Activated CD4-positive, alpha-beta T cell treated with anti-CD3 and anti-CD28 coated beads for 24 hours (primary cell): ENCODE measurements around the gene CYYR1.

Experiments used
- DNase-seq, 2 donors: peaks; one replicate each; pipeline ENCODE4 v3.0.0-alpha.2; 2020; ENCODE audit warnings: low read depth in 2 of 2

Gene CYYR1

GRCh38 chr21:26437326-26438009, 135.6 kb downstream of the CYYR1 start:
- DNase-seq: no peak

GRCh38 chr21:26433386-26433785, 139.7 kb downstream of the CYYR1 start:
- no peak for DNase-seq

GRCh38 chr21:26432410-26432809, 140.7 kb downstream of the CYYR1 start:
- DNase-seq: no peak

- no peak for DNase-seq
Observed at GRCh38 chr21:26425576-26425975, 147.5 kb downstream of the CYYR1 start.

GRCh38 chr21:26423511-26423910, 149.6 kb downstream of the CYYR1 start:
- no peak for DNase-seq

GRCh38 chr21:26422706-26423105, 150.4 kb downstream of the CYYR1 start:
- DNase-seq: no peak

GRCh38 chr21:26422138-26422537, 150.9 kb downstream of the CYYR1 start:
- DNase-seq: no peak

- no peak for DNase-seq
Observed at GRCh38 chr21:26421724-26422123, 151.4 kb downstream of the CYYR1 start.
